Erythroblast (primary cell): ENCODE measurements around the gene DST.

ENCODE experiments used
- GATA1 ChIP-seq: IDR thresholded peaks from 2 replicates; pipeline ENCODE4 v1.6.1; 2011; ENCODE audit warnings: low read depth, mild to moderate bottlenecking, control low read depth, low read length, moderate library complexity
- POLR2A ChIP-seq: IDR thresholded peaks from 2 replicates; pipeline ENCODE4 v1.6.1; 2011; ENCODE audit warnings: mild to moderate bottlenecking, low read length

- TF ChIP-seq POLR2A (no peak), GATA1 (no peak)
Measured at GRCh38 chr6:56480246-56480645, 162.4 kb downstream of the DST start.
